Activated B cell treated with CpG ODN at 0.5 μM for 24 hours (primary cell): ENCODE results near the gene TMEM45B. TPM values are rescaled to one million over a fixed set of nuclear protein-coding genes. Genes with fewer than 3 reads are reported as not detected.
"Not testable (repeated sequence)": the region's sequence is repeated elsewhere in the genome, so short reads cannot be mapped to it uniquely, and the experiment has no call there.

Experiments
- ATAC-seq: fragments of 200-7000 bp; cut with Tn5 transposase; one replicate; pipeline ENCODE4 v1.10.0; 2021; ENCODE audit warnings: low read depth, mild to moderate bottlenecking, moderate library complexity
- CTCF ChIA-PET: fragments of 350-600 bp; sonication (Branson Sonifier 250); formaldehyde crosslinking; loops from one replicate; lab custom pipeline; 2021; ENCODE audit warnings: antibody characterized with exemption; lab: Charles Lee
- POLR2A ChIA-PET: fragments of 350-600 bp; sonication (Branson Sonifier 250); formaldehyde crosslinking; loops from one replicate; lab custom pipeline; 2021; ENCODE audit warnings: antibody characterized with exemption; lab: Charles Lee
- DNase-seq: peaks from one replicate; pipeline ENCODE4 v3.0.0; 2022
- H3K27ac Mint-ChIP-seq: one replicate; pipeline ENCODE4 v1.8.0; 2020; ENCODE audit warnings: mixed read lengths
- H3K27me3 Mint-ChIP-seq: one replicate; pipeline ENCODE4 v1.8.0; 2021; ENCODE audit warnings: mixed read lengths
- H3K36me3 Mint-ChIP-seq: one replicate; pipeline ENCODE4 v1.8.0; 2021; ENCODE audit warnings: low read depth, mixed read lengths
- H3K4me1 Mint-ChIP-seq: one replicate; pipeline ENCODE4 v1.8.0; 2021; ENCODE audit warnings: mixed read lengths
- H3K4me3 Mint-ChIP-seq: one replicate; pipeline ENCODE4 v1.8.0; 2020; ENCODE audit warnings: mild to moderate bottlenecking, mixed read lengths
- H3K9me3 Mint-ChIP-seq: one replicate; pipeline ENCODE4 v1.8.0; 2020; ENCODE audit warnings: mixed read lengths
- intact Hi-C: fragments of 100-400 bp; cut with micrococcal nuclease; formaldehyde crosslinking; loops from one replicate; pipeline ENCODE4 v1.15.1; 2024
- total RNA-seq: library from RNA; stranded (reverse); gene quantifications from 2 replicates; pipeline ENCODE4 v1.2.3, GENCODE V29; 2022
- TF ChIP-seq, protein P1 (sequence below): fragments of 200-600 bp; IDR thresholded peaks from one replicate; pipeline ENCODE4 v1.8.0; 2022; ENCODE audit warnings: antibody characterized with exemption, mild to moderate bottlenecking

TMEM45B gene
- total RNA-seq, 1 donor from 2014 or later = not detected

DNA sequence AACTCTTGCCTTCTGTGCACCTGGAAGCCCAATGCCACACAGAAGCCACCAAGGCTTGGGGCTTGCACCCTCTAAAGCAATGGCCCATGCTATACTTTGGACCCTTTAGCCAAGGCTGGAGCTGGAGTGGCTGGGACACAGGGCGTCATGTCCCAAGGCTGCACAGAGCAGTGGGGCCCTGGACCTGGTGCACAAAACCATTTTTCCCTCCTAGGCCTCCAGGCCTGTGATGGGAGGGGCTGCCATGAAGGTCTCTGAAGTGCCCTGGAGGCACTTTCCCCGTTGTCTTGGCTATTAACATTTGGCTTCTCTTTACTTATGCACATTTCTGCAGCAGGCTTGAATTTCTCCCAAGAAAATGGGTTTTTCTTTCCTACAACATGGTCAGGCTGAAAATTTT is 20.6 kb upstream of the TMEM45B start:
- intact Hi-C loops = no loop called here
- ATAC-seq (no peak), DNase-seq (no peak)
- Mint-ChIP-seq H3K4me3 (no peak overlapping the region), H3K9me3 (peaks cover 22% of the 10 kb centered on the region), H3K4me1 (no peaks in the 10 kb centered on the region), H3K27me3 (peaks cover 14% of the 10 kb centered on the region), H3K27ac (no peak overlapping the region), H3K36me3 (no peaks in the 10 kb centered on the region)
- ChIA-PET POLR2A (no interaction called here), CTCF (no interaction called here)
- TF ChIP-seq, protein P1, sequence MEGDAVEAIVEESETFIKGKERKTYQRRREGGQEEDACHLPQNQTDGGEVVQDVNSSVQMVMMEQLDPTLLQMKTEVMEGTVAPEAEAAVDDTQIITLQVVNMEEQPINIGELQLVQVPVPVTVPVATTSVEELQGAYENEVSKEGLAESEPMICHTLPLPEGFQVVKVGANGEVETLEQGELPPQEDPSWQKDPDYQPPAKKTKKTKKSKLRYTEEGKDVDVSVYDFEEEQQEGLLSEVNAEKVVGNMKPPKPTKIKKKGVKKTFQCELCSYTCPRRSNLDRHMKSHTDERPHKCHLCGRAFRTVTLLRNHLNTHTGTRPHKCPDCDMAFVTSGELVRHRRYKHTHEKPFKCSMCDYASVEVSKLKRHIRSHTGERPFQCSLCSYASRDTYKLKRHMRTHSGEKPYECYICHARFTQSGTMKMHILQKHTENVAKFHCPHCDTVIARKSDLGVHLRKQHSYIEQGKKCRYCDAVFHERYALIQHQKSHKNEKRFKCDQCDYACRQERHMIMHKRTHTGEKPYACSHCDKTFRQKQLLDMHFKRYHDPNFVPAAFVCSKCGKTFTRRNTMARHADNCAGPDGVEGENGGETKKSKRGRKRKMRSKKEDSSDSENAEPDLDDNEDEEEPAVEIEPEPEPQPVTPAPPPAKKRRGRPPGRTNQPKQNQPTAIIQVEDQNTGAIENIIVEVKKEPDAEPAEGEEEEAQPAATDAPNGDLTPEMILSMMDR = no peak

DNA sequence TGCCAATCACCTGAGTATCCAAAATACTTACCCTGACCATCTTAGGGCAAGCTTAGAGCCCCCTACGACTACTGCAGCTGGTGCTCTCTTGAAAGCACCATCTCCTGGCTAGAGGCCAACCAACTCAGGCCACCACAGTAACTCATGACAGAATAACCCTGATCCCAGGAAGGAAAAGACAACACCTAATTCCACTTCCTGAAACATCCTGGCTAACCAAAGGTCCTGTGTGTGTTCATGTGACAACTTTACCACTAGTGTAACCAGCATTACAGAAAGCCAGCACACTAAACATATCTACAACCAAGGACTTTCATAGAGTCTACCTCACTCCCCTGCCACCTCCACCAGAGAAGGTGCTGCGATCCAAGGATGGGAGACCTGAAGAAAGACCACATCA is 17.4 kb upstream of the TMEM45B start:
- DNase-seq (no peak), ATAC-seq (no peak)
- H3K4me1 Mint-ChIP-seq = no peaks in the 10 kb centered on the region
- no peak overlapping the region for H3K4me3 Mint-ChIP-seq
- intact Hi-C loops = no loop called here
- H3K9me3 Mint-ChIP-seq = peaks cover 26% of the 10 kb centered on the region
- H3K27ac Mint-ChIP-seq = no peak overlapping the region
- ChIA-PET CTCF (no interaction called here), POLR2A (interaction anchor here (0.5 kb wide), 1 partner anchor 52 kb away, joined by 3 read pairs; no protein-coding TSS in a partner anchor)
- TF ChIP-seq, protein P1 = no peak
- H3K36me3 Mint-ChIP-seq = no peaks in the 10 kb centered on the region
- H3K27me3 Mint-ChIP-seq = peaks cover 16% of the 10 kb centered on the region

GRCh38 chr11:129800162-129800561 is 15.5 kb upstream of the TMEM45B start:
- peaks cover 20% of the 10 kb centered on the region for H3K9me3 Mint-ChIP-seq
- POLR2A ChIA-PET, H3K27ac Mint-ChIP-seq, H3K4me3 Mint-ChIP-seq, ATAC-seq, intact Hi-C loops, CTCF ChIA-PET, H3K36me3 Mint-ChIP-seq, DNase-seq, H3K4me1 Mint-ChIP-seq: not testable (repeated sequence)
- peaks cover 18% of the 10 kb centered on the region for H3K27me3 Mint-ChIP-seq

DNA sequence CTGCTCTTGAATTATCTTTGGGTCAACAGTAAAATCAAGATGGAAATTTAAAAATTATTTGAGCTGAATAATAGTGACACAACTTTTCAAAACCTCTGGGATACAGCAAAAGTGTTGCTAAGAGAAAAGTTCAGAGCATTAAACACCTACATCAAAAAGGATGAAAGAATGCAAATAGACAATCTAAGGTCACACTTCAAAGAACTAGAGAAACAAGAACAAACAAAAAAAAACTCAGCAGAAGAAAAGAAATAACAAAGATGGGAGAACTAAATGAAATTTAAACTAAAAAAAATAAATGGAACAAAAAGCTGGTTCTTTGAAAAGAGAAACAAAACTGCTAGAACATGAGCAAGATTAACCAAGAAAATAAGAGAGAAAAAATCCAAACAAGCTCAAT is 15.0 kb upstream of the TMEM45B start:
- DNase-seq = no peak
- H3K27ac Mint-ChIP-seq = no peak overlapping the region
- ChIA-PET POLR2A (no interaction called here), CTCF (no interaction called here)
- TF ChIP-seq, protein P1 = no peak
- peaks cover 15% of the 10 kb centered on the region for H3K9me3 Mint-ChIP-seq
- no peak for ATAC-seq
- no peaks in the 10 kb centered on the region for H3K36me3 Mint-ChIP-seq
- H3K4me1 Mint-ChIP-seq = no peaks in the 10 kb centered on the region
- intact Hi-C loops = no loop called here
- peaks cover 14% of the 10 kb centered on the region for H3K27me3 Mint-ChIP-seq
- no peak overlapping the region for H3K4me3 Mint-ChIP-seq

DNA sequence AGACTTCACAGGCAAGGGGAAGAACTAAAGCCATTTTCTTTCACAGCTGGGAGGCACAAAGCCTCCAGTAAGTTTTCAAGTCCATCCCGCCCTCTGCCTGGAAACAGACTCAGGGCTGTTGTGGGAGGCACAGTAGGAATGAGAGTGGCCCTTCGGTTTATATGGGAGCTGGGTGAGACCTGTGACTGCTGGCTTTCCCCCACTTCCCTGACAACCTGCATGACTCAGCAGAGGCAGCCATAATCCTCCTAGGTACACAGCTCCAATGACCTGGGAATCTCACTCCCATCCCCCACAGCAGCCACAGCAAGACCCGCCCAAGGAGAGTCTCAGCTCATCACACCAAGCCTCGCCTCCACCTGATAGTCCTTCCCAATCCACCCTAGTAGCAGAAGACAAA is 12.1 kb upstream of the TMEM45B start:
- no peak overlapping the region for H3K27ac Mint-ChIP-seq
- TF ChIP-seq, protein P1 = no peak
- ATAC-seq (no peak), DNase-seq (no peak)
- H3K9me3 Mint-ChIP-seq = peaks cover 15% of the 10 kb centered on the region
- no peak overlapping the region for H3K4me3 Mint-ChIP-seq
- ChIA-PET POLR2A (no interaction called here), CTCF (no interaction called here)
- no peaks in the 10 kb centered on the region for H3K4me1 Mint-ChIP-seq
- intact Hi-C loops = no loop called here
- peaks cover 19% of the 10 kb centered on the region for H3K27me3 Mint-ChIP-seq
- H3K36me3 Mint-ChIP-seq = no peaks in the 10 kb centered on the region

DNA sequence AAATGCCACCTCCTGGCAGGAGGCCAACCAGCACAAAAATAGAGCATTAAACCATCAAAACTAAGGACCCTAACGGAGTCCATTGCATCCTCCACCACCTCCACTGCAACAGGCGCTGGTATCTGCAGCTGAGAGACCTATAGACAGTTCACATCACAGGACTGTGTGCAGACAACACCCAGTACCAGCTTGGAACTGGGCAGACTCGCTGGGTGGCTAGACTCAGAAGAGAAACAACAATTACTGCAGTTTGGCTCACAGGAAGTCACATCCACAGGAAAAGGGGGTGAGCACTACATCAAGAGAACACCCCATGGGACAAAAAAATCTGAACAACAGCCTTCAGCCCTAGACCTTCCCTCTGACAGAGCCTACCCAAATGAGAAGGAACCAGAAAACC is 11.6 kb upstream of the TMEM45B start:
- Mint-ChIP-seq H3K9me3 (peaks cover 11% of the 10 kb centered on the region), H3K36me3 (no peaks in the 10 kb centered on the region), H3K4me1 (no peaks in the 10 kb centered on the region), H3K27ac (no peak overlapping the region), H3K27me3 (peaks cover 19% of the 10 kb centered on the region), H3K4me3 (no peak overlapping the region)
- TF ChIP-seq, protein P1 = no peak
- intact Hi-C loops = no loop called here
- no peak for ATAC-seq
- ChIA-PET POLR2A (no interaction called here), CTCF (no interaction called here)
- DNase-seq = no peak

DNA sequence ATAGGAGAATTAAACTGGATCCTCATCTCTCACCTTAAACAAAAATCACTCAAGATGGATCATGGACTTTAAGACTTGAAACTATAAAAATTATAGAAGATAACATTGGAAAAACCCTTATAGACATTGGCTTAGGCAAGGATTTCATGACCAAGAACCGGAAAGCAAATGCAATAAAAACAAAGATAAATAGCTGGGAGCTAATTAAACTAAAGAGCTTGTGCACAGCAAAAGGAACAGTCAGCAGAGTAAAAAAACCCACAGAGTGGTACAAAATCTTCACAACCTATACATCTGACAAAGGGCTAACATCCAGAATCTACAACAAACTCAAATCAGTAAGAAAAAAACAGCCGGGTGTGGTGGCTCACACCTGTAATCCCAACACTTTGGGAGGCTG is 7.4 kb upstream of the TMEM45B start:
- POLR2A ChIA-PET, DNase-seq, intact Hi-C loops, ATAC-seq, H3K4me3 Mint-ChIP-seq, H3K36me3 Mint-ChIP-seq, H3K9me3 Mint-ChIP-seq, H3K4me1 Mint-ChIP-seq, H3K27ac Mint-ChIP-seq, CTCF ChIA-PET: not testable (repeated sequence)
- H3K27me3 Mint-ChIP-seq = peaks cover 11% of the 10 kb centered on the region
